Limb (tissue), 2 donors: ENCODE data around the gene IQSEC1.

Experiments
- DNase-seq, 2 donors: peaks; one replicate each; pipeline ENCODE4 v3.0.0-alpha.2; 2016; ENCODE audit errors: extremely low spot score in 2 of 2

Gene IQSEC1

GRCh38 chr3:12955651-12956315 lies 117.4 kb downstream of the IQSEC1 start:
- DNase-seq: no peak

GRCh38 chr3:12954891-12955650 lies 118.2 kb downstream of the IQSEC1 start:
- peak in 1 of 2 donors; percentile 78 for DNase-seq

GRCh38 chr3:12954180-12954579 lies 119.0 kb downstream of the IQSEC1 start:
- DNase-seq: no peak

- no peak for DNase-seq
Measured at GRCh38 chr3:12953201-12953995, 119.8 kb downstream of the IQSEC1 start.

GRCh38 chr3:12952343-12953200 lies 120.7 kb downstream of the IQSEC1 start:
- DNase-seq: no peak

GRCh38 chr3:12948891-12949711 lies 124.1 kb downstream of the IQSEC1 start:
- no peak for DNase-seq

- DNase-seq: no peak
Measured at GRCh38 chr3:12948371-12948770, 124.9 kb downstream of the IQSEC1 start.

GRCh38 chr3:12947504-12948369 lies 125.5 kb downstream of the IQSEC1 start:
- peak in 1 of 2 donors; percentile 80 for DNase-seq

- no peak for DNase-seq
Measured at GRCh38 chr3:12946649-12947316, 126.4 kb downstream of the IQSEC1 start.

- no peak for DNase-seq
Measured at GRCh38 chr3:12946251-12946648, 127.0 kb downstream of the IQSEC1 start.

GRCh38 chr3:12944849-12945248 lies 128.4 kb downstream of the IQSEC1 start:
- DNase-seq: no peak

GRCh38 chr3:12944413-12944812 lies 128.8 kb downstream of the IQSEC1 start:
- no peak for DNase-seq

GRCh38 chr3:12943124-12944021 lies 129.9 kb downstream of the IQSEC1 start:
- DNase-seq: no peak

- DNase-seq: no peak
Measured at GRCh38 chr3:12941495-12942023, 131.7 kb downstream of the IQSEC1 start.

- no peak for DNase-seq
Measured at GRCh38 chr3:12940854-12941253, 132.4 kb downstream of the IQSEC1 start.

GRCh38 chr3:12939137-12939536 lies 134.1 kb downstream of the IQSEC1 start:
- no peak for DNase-seq

GRCh38 chr3:12938258-12938711 lies 134.9 kb downstream of the IQSEC1 start:
- DNase-seq: peak; percentile 75 to 87
